Esophagus muscularis mucosa (tissue), 3 donors: ENCODE results near the gene AFM.

Experiments used
- CTCF ChIP-seq, 3 experiments: fragments of 200-600 bp in 2 of 3; fragments of 450-650 bp in 1 of 3; sonication (generic) in 2 of 3; IDR thresholded peaks; one replicate each; pipeline ENCODE4 v1.5.1; 2017 to 2019; ENCODE audit warnings: antibody characterized with exemption in 3 of 3, mild to moderate bottlenecking in 2 of 3, moderate library complexity in 1 of 3
- POLR2A ChIP-seq: fragments of 450-650 bp; IDR thresholded peaks from one replicate; pipeline ENCODE4 v1.6.1; 2017; ENCODE audit warnings: antibody characterized with exemption, moderate library complexity, mild to moderate bottlenecking, low read depth
- POLR2AphosphoS5 ChIP-seq, 2 donors: sonication (generic); formaldehyde crosslinking; IDR thresholded peaks; one replicate each; pipeline ENCODE4 v1.6.1; 2017; ENCODE audit warnings: antibody characterized with exemption in 2 of 2

- TF ChIP-seq CTCF (IDR thresholded peaks at IDR 0.05) (no peak), POLR2AphosphoS5 (IDR thresholded peaks at IDR 0.05) (no peak), POLR2A (no peak)
Observed at GRCh38 chr4:73507541-73507940, 26.0 kb downstream of the AFM start.
